GM18907 (cell line): Measurements from ENCODE around the gene PRDM12.

ENCODE experiments used
- ATAC-seq: cut with Tn5 transposase; IDR thresholded peaks from one replicate; pipeline ENCODE4 v1.9.1; 2021; ENCODE audit warnings: mild to moderate bottlenecking, moderate library complexity; ENCODE audit not compliant: unreplicated experiment

PRDM12 gene

GRCh38 chr9:130635721-130636647 lies 28.4 kb upstream of the PRDM12 start:
- ATAC-seq, result no peak

GRCh38 chr9:130636648-130637020 lies 27.8 kb upstream of the PRDM12 start:
- ATAC-seq, result no peak

GRCh38 chr9:130638284-130639123 lies 25.9 kb upstream of the PRDM12 start:
- ATAC-seq, result no peak

- ATAC-seq, result no peak
Observed at GRCh38 chr9:130639124-130639765, 25.1 kb upstream of the PRDM12 start.

- ATAC-seq, result no peak
Observed at GRCh38 chr9:130639866-130640555, 24.4 kb upstream of the PRDM12 start.

GRCh38 chr9:130640681-130641080 lies 23.7 kb upstream of the PRDM12 start:
- ATAC-seq, result no peak

- ATAC-seq, result no peak
Observed at GRCh38 chr9:130642926-130643325, 21.5 kb upstream of the PRDM12 start.

- no peak for ATAC-seq
Observed at GRCh38 chr9:130651221-130651620, 13.2 kb upstream of the PRDM12 start.

- ATAC-seq, result no peak
Observed at GRCh38 chr9:130651752-130652151, 12.6 kb upstream of the PRDM12 start.

- ATAC-seq, result no peak
Observed at GRCh38 chr9:130654879-130655278, 9.5 kb upstream of the PRDM12 start.

GRCh38 chr9:130658893-130659698 lies 5.3 kb upstream of the PRDM12 start:
- ATAC-seq, result no peak

GRCh38 chr9:130659699-130660248 lies 4.6 kb upstream of the PRDM12 start:
- ATAC-seq, result no peak

- ATAC-seq, result no peak
Observed at GRCh38 chr9:130660326-130660682, 4.1 kb upstream of the PRDM12 start.

- ATAC-seq, result no peak
Observed at GRCh38 chr9:130660683-130661450, 3.5 kb upstream of the PRDM12 start.

- no peak for ATAC-seq
Observed at GRCh38 chr9:130661451-130662098, 2.8 kb upstream of the PRDM12 start.

- ATAC-seq, result no peak
Observed at GRCh38 chr9:130662099-130662969, 2.1 kb upstream of the PRDM12 start.

GRCh38 chr9:130662970-130663257 lies 1.5 kb upstream of the PRDM12 start:
- ATAC-seq, result no peak
